VCaP (cell line): ENCODE data around the gene CFAP100.

Source experiments
- H3K27ac ChIP-seq: fragments of 450-650 bp; 2 replicates; pipeline ENCODE4 v1.5.1; 2017
- CTCF ChIP-seq: fragments of 450-650 bp; conservative IDR thresholded peaks from 2 replicates; pipeline ENCODE4 v1.5.1; 2017; ENCODE audit warnings: mild to moderate bottlenecking, moderate library complexity

Gene CFAP100

GRCh38 chr3:126459763-126460127, 65.0 kb downstream of the CFAP100 start:
- no peak overlapping the region for H3K27ac ChIP-seq
- no peak for TF ChIP-seq CTCF

GRCh38 chr3:126460381-126460780, 65.7 kb downstream of the CFAP100 start:
- TF ChIP-seq CTCF: no peak
- H3K27ac ChIP-seq: no peak overlapping the region

- TF ChIP-seq CTCF: no peak
Observed at GRCh38 chr3:126461450-126462070, 66.9 kb downstream of the CFAP100 start.

GRCh38 chr3:126463521-126463920, 68.8 kb downstream of the CFAP100 start:
- H3K27ac ChIP-seq: no peak overlapping the region
- TF ChIP-seq CTCF: no peak

More at GRCh38 chr3:126461450-126462070, 66.9 kb downstream of the CFAP100 start:
- H3K27ac ChIP-seq: no peak overlapping the region

- no peak for TF ChIP-seq CTCF
- no peak overlapping the region for H3K27ac ChIP-seq
Observed at GRCh38 chr3:126464093-126464492, 69.4 kb downstream of the CFAP100 start.

- no peak for TF ChIP-seq CTCF
- H3K27ac ChIP-seq: no peak overlapping the region
Observed at GRCh38 chr3:126464494-126464893, 69.8 kb downstream of the CFAP100 start.

- no peak for TF ChIP-seq CTCF
- H3K27ac ChIP-seq: no peak overlapping the region
Observed at GRCh38 chr3:126464997-126465396, 70.3 kb downstream of the CFAP100 start.
